Measurements from ENCODE around the gene KIF26A. TPM values are rescaled to one million over a fixed set of nuclear protein-coding genes. Genes with fewer than 3 reads are reported as not detected.

The KIF26A gene
- polyA plus RNA-seq, 1 of the 3 experiments (the other 2 are of a cell fraction) = 1.7 TPM

- H3F3A ChIP-seq (replicated peaks; ENCODE audit: insufficient read depth) = no peaks in the 10 kb centered on the region
- H3K9ac ChIP-seq = no peak overlapping the region
- POLR2A ChIA-PET = no interaction called here
- CTCF ChIA-PET = interaction anchor here (1.2 kb wide), 1 partner anchor 10 kb away, joined by 6 read pairs; no protein-coding TSS in a partner anchor
- H3K4me2 ChIP-seq = no peak overlapping the region
- H3K4me3 ChIP-seq (ENCODE audit: low read depth in 2 of 2, low read length in 1 of 2) = no peak overlapping the region
- peaks cover 0 to 7% of the 10 kb centered on the region in 2 experiments; a peak in 1 of 4 replicates for H3K4me1 ChIP-seq (ENCODE audit: control insufficient read depth in 1 of 2, insufficient read depth in 2 of 2, low read depth in 1 of 2, low read length in 1 of 2)
- no peaks in the 10 kb centered on the region for H3K9me3 ChIP-seq
- TF ChIP-seq MAX (IDR thresholded peaks at IDR 0.05; ENCODE audit: low read depth) (no peak), GABPA (IDR thresholded peaks at IDR 0.05; ENCODE audit: low read depth) (no peak), SMC3 (IDR thresholded peaks at IDR 0.05; ENCODE audit: low read depth, low read length) (no peak), CHD2 (IDR thresholded peaks at IDR 0.05; ENCODE audit: low read length, partially characterized antibody) (no peak)
- no peaks in the 10 kb centered on the region for H3K9me2 ChIP-seq
- no peaks in the 10 kb centered on the region for H4K20me1 ChIP-seq (ENCODE audit: insufficient read depth)
- 59% methylated on average over 14 of the region's 30 CpGs for WGBS (ENCODE audit: low lambda C conversion rate)
- no peak for DNase-seq
- H3K27me3 ChIP-seq (ENCODE audit: insufficient read depth) = no peaks in the 10 kb centered on the region
- H3K36me3 ChIP-seq (replicated peaks in 1 of 2; ENCODE audit: control insufficient read depth in 1 of 2, insufficient read depth in 2 of 2, low read length in 1 of 2) = no peaks in the 10 kb centered on the region
- no peaks in the 10 kb centered on the region for H3K79me2 ChIP-seq (ENCODE audit: insufficient read depth)
- no peak overlapping the region for H2AFZ ChIP-seq (ENCODE audit: low read depth)
- H3K27ac ChIP-seq (ENCODE audit: low read depth in 2 of 2, low read length in 1 of 2) = no peak overlapping the region
Observed at GRCh38 chr14:104213301-104214034, 75.1 kb downstream of the KIF26A start.

GRCh38 chr14:104214431-104215218, 76.2 kb downstream of the KIF26A start:
- Histone ChIP-seq H3K9ac (no peak overlapping the region), H3K36me3 (replicated peaks in 1 of 2; ENCODE audit: control insufficient read depth in 1 of 2, insufficient read depth in 2 of 2, low read length in 1 of 2) (no peaks in the 10 kb centered on the region), H3K9me3 (no peaks in the 10 kb centered on the region), H3K4me3 (ENCODE audit: low read depth in 2 of 2, low read length in 1 of 2) (no peak overlapping the region), H3K79me2 (ENCODE audit: insufficient read depth) (no peaks in the 10 kb centered on the region), H2AFZ (ENCODE audit: low read depth) (no peak overlapping the region), H3K27me3 (ENCODE audit: insufficient read depth) (no peaks in the 10 kb centered on the region), H4K20me1 (ENCODE audit: insufficient read depth) (no peaks in the 10 kb centered on the region), H3K27ac (ENCODE audit: low read depth in 2 of 2, low read length in 1 of 2) (no peak overlapping the region), H3K4me1 (ENCODE audit: control insufficient read depth in 1 of 2, insufficient read depth in 2 of 2, low read depth in 1 of 2, low read length in 1 of 2) (peaks cover 0 to 7% of the 10 kb centered on the region in 2 experiments; a peak in 1 of 4 replicates), H3K4me2 (no peak overlapping the region), H3K9me2 (no peaks in the 10 kb centered on the region), H3F3A (replicated peaks; ENCODE audit: insufficient read depth) (no peaks in the 10 kb centered on the region)
- POLR2A ChIA-PET = no interaction called here
- WGBS (ENCODE audit: low lambda C conversion rate) = 66% methylated on average over 7 of the region's 7 CpGs
- no peak for DNase-seq
- CTCF ChIA-PET = no interaction called here
- TF ChIP-seq, protein P1, sequence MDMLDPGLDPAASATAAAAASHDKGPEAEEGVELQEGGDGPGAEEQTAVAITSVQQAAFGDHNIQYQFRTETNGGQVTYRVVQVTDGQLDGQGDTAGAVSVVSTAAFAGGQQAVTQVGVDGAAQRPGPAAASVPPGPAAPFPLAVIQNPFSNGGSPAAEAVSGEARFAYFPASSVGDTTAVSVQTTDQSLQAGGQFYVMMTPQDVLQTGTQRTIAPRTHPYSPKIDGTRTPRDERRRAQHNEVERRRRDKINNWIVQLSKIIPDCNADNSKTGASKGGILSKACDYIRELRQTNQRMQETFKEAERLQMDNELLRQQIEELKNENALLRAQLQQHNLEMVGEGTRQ (IDR thresholded peaks at IDR 0.05; ENCODE audit: borderline replicate concordance, low read depth, low read length) = no peak
- TF ChIP-seq GATA2 (CRISPR knock-in tag; IDR thresholded peaks at IDR 0.05) (no peak), NRF1 (IDR thresholded peaks at IDR 0.05; ENCODE audit: low read depth, low read length) (no peak), FOSL2 (IDR thresholded peaks at IDR 0.05; ENCODE audit: borderline replicate concordance, low read depth) (no peak), MAX (IDR thresholded peaks at IDR 0.05; ENCODE audit: low read depth) (no peak), RFX5 (IDR thresholded peaks at IDR 0.05; ENCODE audit: low read length) (no peak), SIN3A (IDR thresholded peaks at IDR 0.05; ENCODE audit: borderline replicate concordance, low read depth, low read length) (no peak), EZH2phosphoT487 (IDR thresholded peaks at IDR 0.05; ENCODE audit: borderline replicate concordance, low read depth) (no peak), YY1 (IDR thresholded peaks at IDR 0.05; ENCODE audit: low read depth) (no peak), CTCF (IDR thresholded peaks at IDR 0.05) (no peak), RAD21 (IDR thresholded peaks at IDR 0.05; ENCODE audit: low read length) (no peak), RXRA (IDR thresholded peaks at IDR 0.05; ENCODE audit: borderline replicate concordance, low read depth) (no peak)
- TF ChIP-seq, protein P2, sequence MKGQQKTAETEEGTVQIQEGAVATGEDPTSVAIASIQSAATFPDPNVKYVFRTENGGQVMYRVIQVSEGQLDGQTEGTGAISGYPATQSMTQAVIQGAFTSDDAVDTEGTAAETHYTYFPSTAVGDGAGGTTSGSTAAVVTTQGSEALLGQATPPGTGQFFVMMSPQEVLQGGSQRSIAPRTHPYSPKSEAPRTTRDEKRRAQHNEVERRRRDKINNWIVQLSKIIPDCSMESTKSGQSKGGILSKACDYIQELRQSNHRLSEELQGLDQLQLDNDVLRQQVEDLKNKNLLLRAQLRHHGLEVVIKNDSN (IDR thresholded peaks at IDR 0.05; ENCODE audit: borderline replicate concordance, low read depth) = no peak
- TF ChIP-seq, protein P3, sequence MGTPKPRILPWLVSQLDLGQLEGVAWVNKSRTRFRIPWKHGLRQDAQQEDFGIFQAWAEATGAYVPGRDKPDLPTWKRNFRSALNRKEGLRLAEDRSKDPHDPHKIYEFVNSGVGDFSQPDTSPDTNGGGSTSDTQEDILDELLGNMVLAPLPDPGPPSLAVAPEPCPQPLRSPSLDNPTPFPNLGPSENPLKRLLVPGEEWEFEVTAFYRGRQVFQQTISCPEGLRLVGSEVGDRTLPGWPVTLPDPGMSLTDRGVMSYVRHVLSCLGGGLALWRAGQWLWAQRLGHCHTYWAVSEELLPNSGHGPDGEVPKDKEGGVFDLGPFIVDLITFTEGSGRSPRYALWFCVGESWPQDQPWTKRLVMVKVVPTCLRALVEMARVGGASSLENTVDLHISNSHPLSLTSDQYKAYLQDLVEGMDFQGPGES (IDR thresholded peaks at IDR 0.05; ENCODE audit: low read depth, low read length) = no peak

All from SK-N-SH (cell line).